Endodermal cell (in vitro differentiated cells): ENCODE measurements around the gene SIRT3. TPM values are rescaled to one million over a fixed set of nuclear protein-coding genes. Genes with fewer than 3 reads are reported as not detected.

Experiments used
- DNase-seq: peaks from one replicate; pipeline ENCODE4 v3.0.0-alpha.2; 2017
- H3K27ac ChIP-seq: 2 replicates; pipeline ENCODE4 v1.5.1; 2013; ENCODE audit warnings: mild to moderate bottlenecking, low read depth, low read length, moderate library complexity
- H3K27me3 ChIP-seq: 2 replicates; pipeline ENCODE4 v1.6.1; 2013; ENCODE audit warnings: mild to moderate bottlenecking, low read length, moderate library complexity; ENCODE audit not compliant: insufficient read depth, control insufficient read depth, poor library complexity, severe bottlenecking
- H3K36me3 ChIP-seq: 2 replicates; pipeline ENCODE4 v1.7.0; 2013; ENCODE audit warnings: mild to moderate bottlenecking, low read length, moderate library complexity; ENCODE audit not compliant: control insufficient read depth, insufficient read depth
- H3K4me1 ChIP-seq: one replicate; pipeline ENCODE4 v1.7.0; 2013; ENCODE audit warnings: low read length; ENCODE audit not compliant: control insufficient read depth, insufficient read depth
- H3K4me3 ChIP-seq: 2 replicates; pipeline ENCODE4 v1.5.1; 2013; ENCODE audit warnings: mild to moderate bottlenecking, low read length, moderate library complexity
- H3K9ac ChIP-seq: 2 replicates; pipeline ENCODE4 v1.6.1; 2013; ENCODE audit warnings: mild to moderate bottlenecking, low read length, moderate library complexity; ENCODE audit not compliant: poor library complexity, severe bottlenecking; ENCODE audit errors: extremely low read depth
- H3K9me3 ChIP-seq: 2 replicates; pipeline ENCODE4 v1.6.1; 2013; ENCODE audit warnings: mild to moderate bottlenecking, low read length, moderate library complexity; ENCODE audit not compliant: control insufficient read depth
- H3K27ac Mint-ChIP-seq: 2 replicates; pipeline ENCODE4 v1.8.0; 2020; ENCODE audit warnings: mixed read lengths
- H3K27me3 Mint-ChIP-seq: 2 replicates; pipeline ENCODE4 v1.8.0; 2021; ENCODE audit warnings: mild to moderate bottlenecking, mixed read lengths; ENCODE audit not compliant: insufficient read depth
- H3K36me3 Mint-ChIP-seq: 2 replicates; pipeline ENCODE4 v1.8.0; 2020; ENCODE audit warnings: low read depth, mixed read lengths
- H3K4me1 Mint-ChIP-seq: 2 replicates; pipeline ENCODE4 v1.8.0; 2020; ENCODE audit warnings: mixed read lengths
- H3K4me3 Mint-ChIP-seq: 2 replicates; pipeline ENCODE4 v1.8.0; 2020; ENCODE audit warnings: mild to moderate bottlenecking, moderate library complexity, mixed read lengths
- H3K9me3 Mint-ChIP-seq: 2 replicates; pipeline ENCODE4 v1.8.0; 2020; ENCODE audit warnings: mild to moderate bottlenecking, mixed read lengths
- CTCF ChIP-seq: fragments of 200-600 bp; sonication (generic); conservative IDR thresholded peaks from 2 replicates; pipeline ENCODE4 v1.5.0; 2021; ENCODE audit warnings: antibody characterized with exemption, mild to moderate bottlenecking
- WGBS, 2 experiments: methylation state at CpG; one replicate each; pipeline versions ENCODE4 v1.1.5 to v1.1.7; 2013; ENCODE audit warnings: missing lambda C conversion rate in 2 of 2, mixed read lengths in 1 of 2; ENCODE audit not compliant: insufficient coverage in 1 of 2, insufficient read length in 1 of 2; 5-methylcytosine and 5-hydroxymethylcytosine counted together
- total RNA-seq, 2 donors: library from RNA; stranded (reverse); fragmentation: NEBNext Ultra II Directional in 1 of 2; extraction: Animal tissue kit (Norgen Biotek cat#: 25700) in 1 of 2; gene quantifications; 2 replicates in 1 of 2; 3 replicates in 1 of 2; pipeline ENCODE4 v1.2.1, GENCODE V29; 2021

The SIRT3 gene
- total RNA-seq, 2 donors from 2014 or later, result 18.1 to 28.6 TPM

- Mint-ChIP-seq H3K9me3 (no peaks in the 10 kb centered on the region), H3K36me3 (peaks cover 50% of the 10 kb centered on the region), H3K27me3 (no peaks in the 10 kb centered on the region), H3K4me3 (peak overlapping the region; percentile 98), H3K27ac (peak overlapping the region; percentile 98), H3K4me1 (peaks cover 13% of the 10 kb centered on the region)
- H3K4me1 ChIP-seq, result peaks cover 18% of the 10 kb centered on the region
- DNase-seq, result no peak
- H3K4me3 ChIP-seq, result peak overlapping the region; percentile 99
- TF ChIP-seq CTCF, result no peak
- no peaks in the 10 kb centered on the region for H3K9me3 ChIP-seq
- H3K27ac ChIP-seq, result no peak overlapping the region
- no peaks in the 10 kb centered on the region for H3K27me3 ChIP-seq
- 91 to 92% methylated on average over 5 of the region's 5 CpGs for WGBS, 2 experiments
- peak overlapping the region; percentile 93 for H3K9ac ChIP-seq
- H3K36me3 ChIP-seq, result peaks cover 63% of the 10 kb centered on the region
These were observed 25.4 kb downstream of the SIRT3 start for GRCh38 chr11:210803-211180.

- H3K27me3 Mint-ChIP-seq, result no peaks in the 10 kb centered on the region
- Histone ChIP-seq H3K36me3 (peaks cover 63% of the 10 kb centered on the region), H3K27me3 (no peaks in the 10 kb centered on the region), H3K4me1 (peaks cover 20% of the 10 kb centered on the region), H3K27ac (no peak overlapping the region), H3K4me3 (peak overlapping the region; percentile 99), H3K9me3 (no peaks in the 10 kb centered on the region), H3K9ac (peak overlapping the region; percentile 93)
- H3K4me1 Mint-ChIP-seq, result peaks cover 13% of the 10 kb centered on the region
- no peak for DNase-seq
- H3K4me3 Mint-ChIP-seq, result peak overlapping the region; percentile 98
- H3K36me3 Mint-ChIP-seq, result peaks cover 47% of the 10 kb centered on the region
- TF ChIP-seq CTCF, result no peak
- H3K9me3 Mint-ChIP-seq, result no peaks in the 10 kb centered on the region
- H3K27ac Mint-ChIP-seq, result peak overlapping the region; percentile 98
- 94 to 96% methylated on average over 8 to 9 of the region's 9 CpGs for WGBS, 2 experiments
These were observed 25.9 kb downstream of the SIRT3 start for GRCh38 chr11:210122-210802.

- peak overlapping the region; percentile 93 for H3K9ac ChIP-seq
- Mint-ChIP-seq H3K4me1 (peaks cover 13% of the 10 kb centered on the region), H3K4me3 (peak overlapping the region; percentile 98), H3K27ac (peak overlapping the region; percentile 98), H3K36me3 (peaks cover 48% of the 10 kb centered on the region), H3K9me3 (no peaks in the 10 kb centered on the region), H3K27me3 (no peaks in the 10 kb centered on the region)
- H3K9me3 ChIP-seq, result no peaks in the 10 kb centered on the region
- peaks cover 20% of the 10 kb centered on the region for H3K4me1 ChIP-seq
- peak; percentile 52 for DNase-seq
- H3K36me3 ChIP-seq, result peaks cover 62% of the 10 kb centered on the region
- H3K27me3 ChIP-seq, result no peaks in the 10 kb centered on the region
- H3K27ac ChIP-seq, result no peak overlapping the region
- WGBS, 2 experiments, result 74 to 76% methylated on average over 25 to 29 of the region's 29 CpGs
- peak; percentile 22 for TF ChIP-seq CTCF
- peak overlapping the region; percentile 99 for H3K4me3 ChIP-seq
These were observed 26.6 kb downstream of the SIRT3 start for GRCh38 chr11:209275-210121.
